HepG2 (cell line): ENCODE measurements around the gene ZNF792. TPM values are rescaled to one million over a fixed set of nuclear protein-coding genes. Genes with fewer than 3 reads are reported as not detected.

Experiments used
- BATF2 ChIP-seq: sonication (generic); formaldehyde crosslinking; IDR thresholded peaks from 2 replicates; pipeline ENCODE4 v1.8.0; 2022; ENCODE audit warnings: mild to moderate bottlenecking, missing genetic modification reagents, moderate library complexity
- BORCS8-MEF2B ChIP-seq: sonication (generic); formaldehyde crosslinking; IDR thresholded peaks from 2 replicates; pipeline ENCODE4 v1.8.0; 2022; ENCODE audit warnings: mild to moderate bottlenecking, missing genetic modification reagents
- BRCA1 ChIP-seq: sonication (generic); formaldehyde crosslinking; IDR thresholded peaks from 2 replicates; pipeline ENCODE4 v1.4.0; 2020; ENCODE audit warnings: missing genetic modification reagents
- CCAR2 ChIP-seq: fragments of 200-400 bp; formaldehyde crosslinking; optimal IDR thresholded peaks from 2 replicates; pipeline ENCODE3; 2018; ENCODE audit warnings: low read depth, mild to moderate bottlenecking, low read length, moderate library complexity
- FIP1L1 ChIP-seq: fragments of 200-400 bp; formaldehyde crosslinking; IDR thresholded peaks from 2 replicates; pipeline ENCODE4 v1.6.1; 2018; ENCODE audit warnings: low read depth, mild to moderate bottlenecking, low read length, moderate library complexity, borderline replicate concordance; ENCODE audit not compliant: insufficient read depth
- FOXK2 ChIP-seq: fragments of 450-650 bp; IDR thresholded peaks from 2 replicates; pipeline ENCODE4 v1.6.1; 2016
- GMEB1 ChIP-seq: sonication (generic); formaldehyde crosslinking; IDR thresholded peaks from 2 replicates; pipeline ENCODE4 v1.5.1; 2020; ENCODE audit warnings: missing genetic modification reagents, mild to moderate bottlenecking, borderline replicate concordance
- HDAC6 ChIP-seq: fragments of 200-600 bp; sonication (generic); IDR thresholded peaks from 2 replicates; pipeline ENCODE4 v1.7.0; 2017; ENCODE audit warnings: mild to moderate bottlenecking, antibody characterized with exemption, low read length, low read depth
- MED1 ChIP-seq: sonication (generic); formaldehyde crosslinking; IDR thresholded peaks from 2 replicates; pipeline ENCODE4 v1.4.0; 2020; ENCODE audit warnings: missing genetic modification reagents
- NR2F6 ChIP-seq, 2 experiments: IDR thresholded peaks; 2 replicates each; pipeline ENCODE4 v1.6.1; 2016; ENCODE audit warnings: antibody characterized with exemption in 1 of 2, mild to moderate bottlenecking in 1 of 2
- RXRB ChIP-seq: IDR thresholded peaks from 2 replicates; pipeline ENCODE4 v1.6.1; 2016; ENCODE audit warnings: borderline replicate concordance, missing genetic modification reagents, missing compliant biosample characterization
- SIN3A ChIP-seq: IDR thresholded peaks from 2 replicates; pipeline ENCODE4 v1.6.1; 2011; ENCODE audit warnings: low read depth, mild to moderate bottlenecking, control low read depth, low read length, borderline replicate concordance
- SUZ12 ChIP-seq: fragments of 150-350 bp; IDR thresholded peaks from 2 replicates; pipeline ENCODE4 v1.6.1; 2014; ENCODE audit warnings: low read depth, low read length
- TCF7L2 ChIP-seq: IDR thresholded peaks from 2 replicates; pipeline ENCODE4 v1.6.1; 2011; ENCODE audit warnings: mild to moderate bottlenecking, low read depth, low read length, moderate library complexity
- ZNF121 ChIP-seq: sonication (generic); formaldehyde crosslinking; IDR thresholded peaks from 2 replicates; pipeline ENCODE4 v1.5.0; 2020; ENCODE audit warnings: mild to moderate bottlenecking, missing genetic modification reagents
- ZNF552 ChIP-seq: sonication (generic); formaldehyde crosslinking; IDR thresholded peaks from 2 replicates; pipeline ENCODE4 v1.9.0; 2022; ENCODE audit warnings: missing genetic modification reagents, mild to moderate bottlenecking, borderline replicate concordance
- ZNF652 ChIP-seq: IDR thresholded peaks from 2 replicates; pipeline ENCODE4 v1.6.1; 2016; ENCODE audit warnings: low read depth, borderline replicate concordance
- ZNF788 ChIP-seq: sonication (generic); formaldehyde crosslinking; IDR thresholded peaks from 2 replicates; pipeline ENCODE4 v1.5.0; 2020; ENCODE audit warnings: mild to moderate bottlenecking, missing genetic modification reagents, borderline replicate concordance
- ZNF839 ChIP-seq: sonication (generic); formaldehyde crosslinking; IDR thresholded peaks from 2 replicates; pipeline ENCODE4 v1.4.0; 2020; ENCODE audit warnings: missing genetic modification reagents, mild to moderate bottlenecking, borderline replicate concordance
- polyA plus RNA-seq, 8 experiments: library from polyadenylated mRNA; depleted of rRNA in 3 of 8; stranded (reverse) in 7 of 8; unstranded in 1 of 8; fragments of >200 nt; fragmentation: Illumina TruSeq in 4 of 8; extraction: Trizol in 4 of 8; gene quantifications; 2 replicates each; pipeline versions ENCODE4 v1.2.1 to v1.2.3, GENCODE V29; 2011 to 2016; ENCODE audit warnings: low read depth in 4 of 8, missing spikeins in 1 of 8, mixed read lengths in 1 of 8; ENCODE audit not compliant: insufficient read depth in 1 of 8
- total RNA-seq, 5 experiments: library from RNA; depleted of rRNA; stranded (reverse); fragments of >200 nt; fragmentation: Illumina TruSeq; extraction: Trizol; gene quantifications; 2 replicates each; pipeline ENCODE4 v1.2.3, GENCODE V29; 2016; ENCODE audit warnings: low read depth in 1 of 5
- TF ChIP-seq, protein P1 (sequence below): sonication (generic); formaldehyde crosslinking; conservative IDR thresholded peaks from 2 replicates; pipeline ENCODE4 v1.8.1; 2023; ENCODE audit warnings: missing genetic modification reagents

Gene ZNF792
- total and polyA plus RNA-seq, 2 of the 13 experiments (the other 11 are each of a cell fraction or from before 2014, with no cell fraction given) = 5.5 to 11.5 TPM

- TF ChIP-seq ZNF839 (CRISPR knock-in tag) (no peak), ZNF552 (CRISPR knock-in tag) (no peak), FOXK2 (no peak), BRCA1 (0 out of 2 replicates have a peak, but pooled peaks have one; percentile 32), MED1 (CRISPR knock-in tag) (peak; percentile 49), SUZ12 (no peak), CCAR2 (no peak), FIP1L1 (no peak), TCF7L2 (no peak), BATF2 (no peak), BORCS8-MEF2B (CRISPR knock-in tag) (no peak), NR2F6 (IDR thresholded peaks at IDR 0.05) (no peak), NR2F6 (CRISPR knock-in tag; IDR thresholded peaks at IDR 0.05) (0 out of 2 replicates have a peak, but pooled peaks have one; percentile 11), ZNF788 (CRISPR knock-in tag) (0 out of 2 replicates have a peak, but pooled peaks have one; percentile 26), GMEB1 (CRISPR knock-in tag) (0 out of 2 replicates have a peak, but pooled peaks have one; percentile 15), ZNF652 (CRISPR knock-in tag) (no peak), SIN3A (no peak), ZNF121 (no peak), RXRB (CRISPR knock-in tag) (no peak; the same call in 1 of the 2 replicates), HDAC6 (no peak)
- TF ChIP-seq, protein P1, sequence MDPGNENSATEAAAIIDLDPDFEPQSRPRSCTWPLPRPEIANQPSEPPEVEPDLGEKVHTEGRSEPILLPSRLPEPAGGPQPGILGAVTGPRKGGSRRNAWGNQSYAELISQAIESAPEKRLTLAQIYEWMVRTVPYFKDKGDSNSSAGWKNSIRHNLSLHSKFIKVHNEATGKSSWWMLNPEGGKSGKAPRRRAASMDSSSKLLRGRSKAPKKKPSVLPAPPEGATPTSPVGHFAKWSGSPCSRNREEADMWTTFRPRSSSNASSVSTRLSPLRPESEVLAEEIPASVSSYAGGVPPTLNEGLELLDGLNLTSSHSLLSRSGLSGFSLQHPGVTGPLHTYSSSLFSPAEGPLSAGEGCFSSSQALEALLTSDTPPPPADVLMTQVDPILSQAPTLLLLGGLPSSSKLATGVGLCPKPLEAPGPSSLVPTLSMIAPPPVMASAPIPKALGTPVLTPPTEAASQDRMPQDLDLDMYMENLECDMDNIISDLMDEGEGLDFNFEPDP (CRISPR knock-in tag) = 0 out of 2 replicates have a peak, but pooled peaks have one; percentile 77
Observed at GRCh38 chr19:35013041-35013819, 49.2 kb upstream of the ZNF792 start (continued).
